Testis (tissue), 2 donors: ENCODE results near the gene UBE2E2.

ENCODE experiments used
- POLR2A ChIP-seq: fragments of 450-650 bp; IDR thresholded peaks from one replicate; pipeline ENCODE4 v1.6.1; 2017; ENCODE audit warnings: antibody characterized with exemption, mild to moderate bottlenecking, moderate library complexity
- TF ChIP-seq, protein P1 (sequence below), 3 experiments: fragments of 450-650 bp in 2 of 3; fragments of 200-600 bp in 1 of 3; sonication (generic) in 1 of 3; IDR thresholded peaks; one replicate each; pipeline ENCODE4 v1.5.1; 2016 to 2019; ENCODE audit warnings: antibody characterized with exemption in 3 of 3, mild to moderate bottlenecking in 2 of 3, moderate library complexity in 1 of 3

DNA sequence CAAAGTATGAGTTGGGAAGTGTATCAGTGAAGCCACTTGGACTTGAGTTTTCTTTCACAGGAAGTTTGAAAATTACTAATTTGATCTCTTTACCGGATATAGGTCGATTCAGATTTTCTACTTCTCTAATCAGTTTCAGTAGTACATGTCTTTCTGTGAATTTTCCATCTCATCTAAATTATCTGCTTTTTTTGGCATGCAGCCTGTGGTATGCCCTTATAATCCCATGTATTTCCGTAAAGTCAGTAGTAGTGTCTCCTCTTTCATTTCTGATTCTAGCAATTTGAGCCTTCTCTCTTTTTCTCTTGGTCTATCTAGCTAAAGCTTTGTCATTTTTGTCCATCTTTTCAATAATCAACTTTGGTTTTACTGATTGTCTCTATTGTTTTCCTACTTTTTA is 434.2 kb downstream of the UBE2E2 start:
- TF ChIP-seq, protein P1, sequence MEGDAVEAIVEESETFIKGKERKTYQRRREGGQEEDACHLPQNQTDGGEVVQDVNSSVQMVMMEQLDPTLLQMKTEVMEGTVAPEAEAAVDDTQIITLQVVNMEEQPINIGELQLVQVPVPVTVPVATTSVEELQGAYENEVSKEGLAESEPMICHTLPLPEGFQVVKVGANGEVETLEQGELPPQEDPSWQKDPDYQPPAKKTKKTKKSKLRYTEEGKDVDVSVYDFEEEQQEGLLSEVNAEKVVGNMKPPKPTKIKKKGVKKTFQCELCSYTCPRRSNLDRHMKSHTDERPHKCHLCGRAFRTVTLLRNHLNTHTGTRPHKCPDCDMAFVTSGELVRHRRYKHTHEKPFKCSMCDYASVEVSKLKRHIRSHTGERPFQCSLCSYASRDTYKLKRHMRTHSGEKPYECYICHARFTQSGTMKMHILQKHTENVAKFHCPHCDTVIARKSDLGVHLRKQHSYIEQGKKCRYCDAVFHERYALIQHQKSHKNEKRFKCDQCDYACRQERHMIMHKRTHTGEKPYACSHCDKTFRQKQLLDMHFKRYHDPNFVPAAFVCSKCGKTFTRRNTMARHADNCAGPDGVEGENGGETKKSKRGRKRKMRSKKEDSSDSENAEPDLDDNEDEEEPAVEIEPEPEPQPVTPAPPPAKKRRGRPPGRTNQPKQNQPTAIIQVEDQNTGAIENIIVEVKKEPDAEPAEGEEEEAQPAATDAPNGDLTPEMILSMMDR (IDR thresholded peaks at IDR 0.05), result no peak
- TF ChIP-seq POLR2A, result no peak
